DND-41 (cell line): ENCODE measurements around the gene TGM6.

Experiments used
- EZH2 ChIP-seq: IDR thresholded peaks from 3 replicates; pipeline ENCODE4 v1.6.1; 2012; ENCODE audit warnings: borderline replicate concordance, low read depth, mild to moderate bottlenecking, moderate library complexity, low read length, inconsistent platforms; ENCODE audit not compliant: severe bottlenecking
- TF ChIP-seq, protein P1 (sequence below): IDR thresholded peaks from 2 replicates; pipeline ENCODE4 v1.5.1; 2012; ENCODE audit warnings: borderline replicate concordance, low read length, moderate library complexity, mild to moderate bottlenecking; ENCODE audit not compliant: poor library complexity, severe bottlenecking; ENCODE audit errors: extremely low read depth

DNA sequence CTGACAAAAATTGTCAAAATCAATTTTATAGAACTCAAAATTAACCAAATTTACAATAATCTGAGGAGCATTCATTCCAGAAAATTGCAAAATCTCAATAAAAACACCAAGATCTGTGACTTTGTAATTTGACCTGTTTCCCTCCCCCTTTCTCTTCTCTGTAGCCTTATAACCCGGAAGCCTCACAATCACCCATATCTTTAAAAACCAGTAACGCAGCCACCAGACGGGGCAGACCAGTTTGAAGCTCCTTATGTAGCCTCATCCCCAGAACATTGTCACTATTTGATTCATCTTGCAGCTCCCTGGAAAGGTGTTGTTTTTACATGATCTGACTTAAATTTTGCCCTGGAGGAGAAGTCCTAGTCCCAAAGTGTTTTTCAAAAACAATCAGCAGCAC is 27.5 kb upstream of the TGM6 start:
- TF ChIP-seq, protein P1, sequence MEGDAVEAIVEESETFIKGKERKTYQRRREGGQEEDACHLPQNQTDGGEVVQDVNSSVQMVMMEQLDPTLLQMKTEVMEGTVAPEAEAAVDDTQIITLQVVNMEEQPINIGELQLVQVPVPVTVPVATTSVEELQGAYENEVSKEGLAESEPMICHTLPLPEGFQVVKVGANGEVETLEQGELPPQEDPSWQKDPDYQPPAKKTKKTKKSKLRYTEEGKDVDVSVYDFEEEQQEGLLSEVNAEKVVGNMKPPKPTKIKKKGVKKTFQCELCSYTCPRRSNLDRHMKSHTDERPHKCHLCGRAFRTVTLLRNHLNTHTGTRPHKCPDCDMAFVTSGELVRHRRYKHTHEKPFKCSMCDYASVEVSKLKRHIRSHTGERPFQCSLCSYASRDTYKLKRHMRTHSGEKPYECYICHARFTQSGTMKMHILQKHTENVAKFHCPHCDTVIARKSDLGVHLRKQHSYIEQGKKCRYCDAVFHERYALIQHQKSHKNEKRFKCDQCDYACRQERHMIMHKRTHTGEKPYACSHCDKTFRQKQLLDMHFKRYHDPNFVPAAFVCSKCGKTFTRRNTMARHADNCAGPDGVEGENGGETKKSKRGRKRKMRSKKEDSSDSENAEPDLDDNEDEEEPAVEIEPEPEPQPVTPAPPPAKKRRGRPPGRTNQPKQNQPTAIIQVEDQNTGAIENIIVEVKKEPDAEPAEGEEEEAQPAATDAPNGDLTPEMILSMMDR: no peak
- TF ChIP-seq EZH2: no peak
